GM18870 (cell line): ENCODE data around the gene IFIH1.
A peak's percentile ranks its signal among the peaks of the same experiment; 100 is the strongest.

ENCODE experiments used
- ATAC-seq: cut with Tn5 transposase; IDR thresholded peaks from one replicate; pipeline ENCODE4 v1.9.1; 2021; ENCODE audit warnings: moderate library complexity; ENCODE audit not compliant: unreplicated experiment

Gene IFIH1

GRCh38 chr2:162318328-162319180 is at the start of gene IFIH1:
Gene IFIH1, minus strand, starts transcription at chr2:162318684. Its CDS starts 377 bp downstream, at chr2:162318307.
- peak; percentile 87 for ATAC-seq

- ATAC-seq, result no peak
These were observed 46.9 kb upstream of the IFIH1 start for GRCh38 chr2:162365392-162365791.

- no peak for ATAC-seq
These were observed 26.1 kb upstream of the IFIH1 start for GRCh38 chr2:162344617-162344950.

GRCh38 chr2:162343824-162344616 is 25.5 kb upstream of the IFIH1 start, which contains the start of gene GCA:
Gene GCA, plus strand, starts transcription at chr2:162344132. Its CDS starts 117 bp downstream, at chr2:162344249.
- ATAC-seq, result peak; percentile 96

- ATAC-seq, result no peak
These were observed 25.0 kb upstream of the IFIH1 start for GRCh38 chr2:162343492-162343823.

GRCh38 chr2:162342841-162343240 is 24.4 kb upstream of the IFIH1 start:
- no peak for ATAC-seq

GRCh38 chr2:162342321-162342720 is 23.8 kb upstream of the IFIH1 start:
- ATAC-seq, result no peak

GRCh38 chr2:162340822-162341221 is 22.3 kb upstream of the IFIH1 start:
- ATAC-seq, result no peak

- no peak for ATAC-seq
These were observed 19.4 kb upstream of the IFIH1 start for GRCh38 chr2:162337868-162338267.

- ATAC-seq, result peak; percentile 73
These were observed 15.5 kb upstream of the IFIH1 start for GRCh38 chr2:162333968-162334367.

GRCh38 chr2:162330881-162331280 is 12.4 kb upstream of the IFIH1 start:
- no peak for ATAC-seq

GRCh38 chr2:162328424-162329157 is 10.1 kb upstream of the IFIH1 start:
- ATAC-seq, result peak; percentile 83

- no peak for ATAC-seq
These were observed 9.3 kb upstream of the IFIH1 start for GRCh38 chr2:162327806-162328205.

GRCh38 chr2:162327134-162327769 is 8.8 kb upstream of the IFIH1 start:
- no peak for ATAC-seq

GRCh38 chr2:162324953-162325352 is 6.5 kb upstream of the IFIH1 start:
- no peak for ATAC-seq

- ATAC-seq, result no peak
These were observed 2.5 kb upstream of the IFIH1 start for GRCh38 chr2:162320864-162321517.

- ATAC-seq, result peak; percentile 0
These were observed 590 bp downstream of the IFIH1 start for GRCh38 chr2:162317861-162318327.

GRCh38 chr2:162317058-162317742 is 1.3 kb downstream of the IFIH1 start:
- ATAC-seq, result no peak

GRCh38 chr2:162316590-162316989 is 1.9 kb downstream of the IFIH1 start:
- ATAC-seq, result no peak

GRCh38 chr2:162315938-162316337 is 2.5 kb downstream of the IFIH1 start:
- no peak for ATAC-seq
